Thoracic aorta (tissue), 2 donors: ENCODE results near the gene MROH2A. TPM values are rescaled to one million over a fixed set of nuclear protein-coding genes. Genes with fewer than 3 reads are reported as not detected.

ENCODE experiments used
- ATAC-seq: fragments of 150-250 bp; one replicate; pipeline ENCODE4 v1.8.0; 2017; ENCODE audit warnings: low read depth; ENCODE audit not compliant: insufficient number of reproducible peaks, low FRiP score
- DNase-seq: peaks from one replicate; pipeline ENCODE4 v3.0.0-alpha.2; 2020; ENCODE audit warnings: low spot score
- H3K27ac ChIP-seq, 2 donors: fragments of 200-600 bp; sonication (generic); 1 replicate in 1 of 2; 2 replicates in 1 of 2; pipeline ENCODE4 v1.5.1; 2016; ENCODE audit warnings: mild to moderate bottlenecking in 2 of 2, moderate library complexity in 2 of 2
- H3K27me3 ChIP-seq: fragments of 200-600 bp; sonication (generic); replicated peaks from 2 replicates; pipeline ENCODE4 v1.6.0; 2016; ENCODE audit warnings: mild to moderate bottlenecking; ENCODE audit not compliant: insufficient read depth
- H3K36me3 ChIP-seq: fragments of 200-600 bp; sonication (generic); one replicate; pipeline ENCODE4 v1.5.1; 2016
- H3K4me1 ChIP-seq, 2 donors: fragments of 200-600 bp; sonication (generic); 1 replicate in 1 of 2; 2 replicates in 1 of 2; pipeline versions ENCODE4 v1.5.1 to v1.6.0; 2016; ENCODE audit warnings: low read depth in 2 of 2, mild to moderate bottlenecking in 1 of 2; ENCODE audit not compliant: control insufficient read depth in 1 of 2
- H3K4me3 ChIP-seq: fragments of 200-600 bp; sonication (generic); 2 replicates; pipeline ENCODE4 v1.5.1; 2016; ENCODE audit warnings: mild to moderate bottlenecking
- H3K9me3 ChIP-seq: fragments of 200-600 bp; sonication (generic); 2 replicates; pipeline ENCODE4 v1.5.1; 2016
- CTCF ChIP-seq: fragments of 200-600 bp; sonication (generic); IDR thresholded peaks from one replicate; pipeline ENCODE4 v1.5.1; 2019; ENCODE audit warnings: antibody characterized with exemption
- total RNA-seq, 2 donors: library from RNA; depleted of rRNA; stranded (reverse); fragments of >200 nt; gene quantifications; one replicate each; pipeline versions ENCODE4 v1.1.0 to v1.2.3, GENCODE V29; 2016

MROH2A gene
- total RNA-seq, 2 donors from 2014 or later: not detected

- TF ChIP-seq CTCF: no peak
- H3K9me3 ChIP-seq: no peaks in the 10 kb centered on the region
- DNase-seq (no peak), ATAC-seq (no peak)
- H3K4me1 ChIP-seq: no peaks in the 10 kb centered on the region
- no peak overlapping the region for H3K4me3 ChIP-seq
- no peaks in the 10 kb centered on the region for H3K36me3 ChIP-seq
- no peaks in the 10 kb centered on the region for H3K27me3 ChIP-seq
- no peak overlapping the region for H3K27ac ChIP-seq
These were observed 46.2 kb downstream of the MROH2A start for GRCh38 chr2:233824373-233824772.

GRCh38 chr2:233828546-233829192, 50.5 kb downstream of the MROH2A start:
- DNase-seq (no peak), ATAC-seq (no peak)
- no peak overlapping the region for H3K4me3 ChIP-seq
- no peak for TF ChIP-seq CTCF
- no peaks in the 10 kb centered on the region for H3K36me3 ChIP-seq
- H3K27me3 ChIP-seq: no peaks in the 10 kb centered on the region
- H3K4me1 ChIP-seq: no peaks in the 10 kb centered on the region
- no peaks in the 10 kb centered on the region for H3K9me3 ChIP-seq
- H3K27ac ChIP-seq: no peak overlapping the region

GRCh38 chr2:233829193-233830110, 51.3 kb downstream of the MROH2A start:
- no peak for DNase-seq

GRCh38 chr2:233830111-233830802, 52.1 kb downstream of the MROH2A start:
- Histone ChIP-seq H3K9me3 (no peaks in the 10 kb centered on the region), H3K4me1 (no peaks in the 10 kb centered on the region), H3K36me3 (no peaks in the 10 kb centered on the region), H3K27me3 (no peaks in the 10 kb centered on the region), H3K27ac (no peak overlapping the region), H3K4me3 (no peak overlapping the region)
- ATAC-seq (no peak), DNase-seq (no peak)
- no peak for TF ChIP-seq CTCF

More at GRCh38 chr2:233829193-233830110, 51.3 kb downstream of the MROH2A start:
- no peak for TF ChIP-seq CTCF
- Histone ChIP-seq H3K27ac (no peak overlapping the region), H3K36me3 (no peaks in the 10 kb centered on the region), H3K4me1 (no peaks in the 10 kb centered on the region), H3K27me3 (no peaks in the 10 kb centered on the region), H3K4me3 (no peak overlapping the region), H3K9me3 (no peaks in the 10 kb centered on the region)
- ATAC-seq: no peak
